ENCODE data around the gene GSC2.
"Not testable (repeated sequence)": the region's sequence is repeated elsewhere in the genome, so short reads cannot be mapped to it uniquely, and the experiment has no call there.

Gene GSC2

GRCh38 chr22:19178065-19178656 lies 28.1 kb upstream of the GSC2 start:
- DNase-seq (ENCODE audit: low read depth), result peak; percentile 37

DNA sequence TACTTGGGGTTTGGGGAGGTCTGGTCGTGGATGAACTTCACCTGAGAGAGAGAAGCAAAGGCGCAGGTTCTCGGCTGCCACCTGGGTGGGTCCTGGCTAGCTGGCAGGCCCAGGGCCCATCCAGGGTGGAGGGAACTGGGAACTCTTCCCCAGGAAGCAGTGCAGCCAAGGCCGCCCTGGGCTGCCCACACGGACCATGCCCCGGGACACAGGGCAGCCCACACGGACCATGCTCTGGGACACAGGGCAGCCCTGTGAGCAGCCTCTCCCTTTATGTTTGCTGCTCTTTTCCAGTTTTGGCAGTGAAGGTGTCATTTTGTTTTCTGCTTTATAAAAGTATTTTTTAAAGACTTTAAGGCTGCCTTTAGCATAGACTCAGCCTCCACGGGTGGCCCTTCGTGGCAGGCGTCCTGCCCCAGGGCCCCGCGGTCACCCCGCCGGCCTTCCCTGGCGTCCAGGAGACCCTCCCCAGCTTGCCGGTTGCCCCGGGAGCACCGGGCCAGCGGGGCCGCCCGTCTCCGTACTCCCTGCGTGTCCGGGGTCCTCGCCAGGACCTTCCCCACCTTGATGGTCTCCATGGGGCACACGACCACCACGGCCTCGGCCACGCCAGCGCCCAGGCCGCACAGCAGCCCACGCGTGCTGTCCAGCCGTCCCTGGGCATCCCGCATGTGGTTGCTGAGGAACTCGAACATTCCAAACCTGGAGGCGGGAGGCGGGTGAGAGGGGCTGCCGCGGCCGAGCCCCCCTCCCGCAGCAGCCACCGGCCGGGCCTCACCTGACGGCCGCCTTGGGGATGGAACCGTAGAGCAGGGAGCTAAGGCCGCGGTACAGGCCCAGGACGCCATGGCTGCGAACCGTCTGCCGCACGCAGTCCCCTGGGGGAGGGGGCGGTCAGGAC lies 27.3 kb upstream of the GSC2 start:
- DNase-seq (ENCODE audit: low read depth), result no peak

DNA sequence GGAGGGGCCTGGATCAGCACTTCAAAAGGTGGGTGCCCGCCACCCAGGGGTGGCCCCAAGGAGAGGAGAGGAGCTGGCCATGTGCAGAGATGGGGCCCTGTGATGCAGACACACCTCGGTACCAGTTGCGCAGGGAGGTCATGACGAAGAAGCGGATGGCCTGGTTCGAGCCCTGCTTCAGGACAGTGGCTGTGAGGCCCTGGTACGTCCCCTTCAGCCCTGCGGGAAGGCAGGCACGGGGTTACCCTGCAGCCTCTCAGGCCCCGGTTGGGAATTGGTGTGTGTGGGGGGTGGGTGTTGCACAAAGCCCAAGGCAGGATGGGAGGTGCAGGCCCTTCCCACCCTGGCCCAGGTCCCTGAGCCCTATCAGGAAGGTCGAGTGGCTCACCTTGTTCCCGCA lies 26.6 kb upstream of the GSC2 start:
- no peak for DNase-seq (ENCODE audit: low read depth)

- DNase-seq (ENCODE audit: low read depth), result no peak
Measured at GRCh38 chr22:19176175-19176643, 26.1 kb upstream of the GSC2 start.

- no peak for DNase-seq (ENCODE audit: low read depth)
Measured at GRCh38 chr22:19175602-19176174, 25.6 kb upstream of the GSC2 start.

DNA sequence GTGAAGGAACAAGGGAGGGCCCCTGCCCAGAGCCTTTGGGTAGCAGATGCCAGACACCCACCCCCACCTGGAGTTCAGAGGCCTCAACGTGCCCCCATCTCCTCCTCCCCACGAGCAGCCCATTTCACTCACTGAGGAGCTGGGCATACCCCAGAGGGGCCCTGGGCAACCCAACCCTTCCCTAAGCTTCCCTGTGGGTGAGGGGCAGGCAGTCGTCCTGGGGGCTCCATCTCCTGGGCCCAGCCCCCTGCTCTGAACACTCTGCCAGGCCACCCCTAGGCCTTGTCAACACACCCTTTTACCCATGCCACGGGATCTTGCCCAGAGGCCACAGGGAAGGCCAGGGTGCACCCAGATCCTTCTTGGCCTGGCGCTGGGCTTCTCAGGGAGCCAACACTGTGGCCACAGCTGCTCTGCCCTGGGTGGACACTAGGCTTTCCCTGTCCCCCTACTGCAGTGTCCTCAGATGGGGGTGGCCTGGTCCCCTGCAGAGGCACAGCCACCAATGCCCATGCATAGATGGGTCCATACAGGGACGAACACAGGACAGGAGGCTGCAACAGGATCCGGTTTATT lies 25.0 kb upstream of the GSC2 start:
- no peak for DNase-seq (ENCODE audit: low read depth)

GRCh38 chr22:19174106-19175025 lies 24.3 kb upstream of the GSC2 start:
- no peak for DNase-seq (ENCODE audit: low read depth)

DNA sequence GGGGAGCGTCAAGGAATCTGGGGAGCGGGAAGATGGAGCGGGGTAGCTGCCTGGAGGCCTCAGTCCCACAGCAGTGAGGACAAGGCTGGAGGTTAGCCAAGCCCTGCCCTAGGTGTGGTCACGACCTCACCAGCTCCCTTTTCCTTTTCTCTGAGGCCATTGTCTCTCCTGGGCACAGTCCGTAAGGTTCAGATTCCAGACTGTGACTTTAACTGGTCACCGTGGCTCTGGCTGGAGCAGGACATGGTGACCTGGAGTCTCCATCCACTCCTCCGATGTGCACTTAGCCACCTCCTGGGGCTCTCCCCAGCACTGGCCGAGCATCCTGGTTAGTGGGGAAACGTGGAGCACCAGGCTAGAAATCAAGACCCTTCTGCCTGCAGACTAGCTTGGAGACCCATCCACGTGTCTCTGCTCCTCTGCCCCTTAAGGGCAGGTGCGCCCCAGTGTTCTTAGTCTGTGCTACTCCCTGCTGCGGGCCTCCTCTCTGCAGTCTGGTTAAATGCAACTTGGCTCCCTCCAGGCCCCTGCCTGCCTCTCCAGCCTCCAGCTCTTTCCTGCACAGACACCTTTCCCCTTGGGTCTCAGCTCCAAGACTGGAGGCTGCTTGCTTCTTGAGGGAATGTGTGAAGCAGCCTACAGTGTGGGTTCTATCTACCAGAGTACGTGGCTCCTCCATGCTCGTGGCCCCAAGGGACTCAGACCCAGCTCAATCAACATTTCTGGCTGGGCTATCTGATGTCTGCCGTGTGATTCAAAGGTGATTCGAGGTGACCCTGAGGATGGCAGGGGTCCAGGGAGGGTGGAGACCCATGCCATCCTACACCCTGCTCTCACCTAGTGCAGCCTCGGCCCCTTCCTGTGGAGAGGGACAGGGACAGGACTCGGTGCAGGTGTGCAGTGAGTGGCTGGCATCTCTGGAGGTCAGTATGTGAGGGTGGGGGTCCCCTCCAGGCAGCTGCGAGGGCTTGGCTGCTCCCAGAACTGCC lies 23.2 kb upstream of the GSC2 start:
- DNase-seq (ENCODE audit: low read depth), result no peak

GRCh38 chr22:19172213-19173046 lies 22.3 kb upstream of the GSC2 start:
- DNase-seq (ENCODE audit: low read depth), result no peak

DNA sequence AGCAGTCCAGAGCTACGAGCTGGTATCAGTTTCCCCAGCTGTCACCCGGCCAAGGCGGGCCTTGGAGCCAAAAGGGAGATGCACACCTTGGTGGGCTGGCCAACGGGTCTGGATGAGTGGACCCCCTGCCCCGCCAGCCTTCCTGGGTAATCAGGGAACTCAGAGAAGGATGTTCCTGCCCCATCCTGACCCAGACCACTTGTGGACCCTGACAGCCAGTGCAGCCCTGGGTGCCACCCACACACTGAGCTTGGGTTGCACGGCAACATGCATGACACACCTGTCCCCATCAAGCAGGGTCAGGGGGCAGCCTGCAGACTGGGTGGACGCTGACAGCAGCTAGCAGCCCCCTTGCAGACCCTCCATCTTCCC lies 19.8 kb upstream of the GSC2 start:
- DNase-seq (ENCODE audit: low read depth), result no peak

GRCh38 chr22:19169002-19169946 lies 19.2 kb upstream of the GSC2 start:
- no peak for DNase-seq (ENCODE audit: low read depth)

DNA sequence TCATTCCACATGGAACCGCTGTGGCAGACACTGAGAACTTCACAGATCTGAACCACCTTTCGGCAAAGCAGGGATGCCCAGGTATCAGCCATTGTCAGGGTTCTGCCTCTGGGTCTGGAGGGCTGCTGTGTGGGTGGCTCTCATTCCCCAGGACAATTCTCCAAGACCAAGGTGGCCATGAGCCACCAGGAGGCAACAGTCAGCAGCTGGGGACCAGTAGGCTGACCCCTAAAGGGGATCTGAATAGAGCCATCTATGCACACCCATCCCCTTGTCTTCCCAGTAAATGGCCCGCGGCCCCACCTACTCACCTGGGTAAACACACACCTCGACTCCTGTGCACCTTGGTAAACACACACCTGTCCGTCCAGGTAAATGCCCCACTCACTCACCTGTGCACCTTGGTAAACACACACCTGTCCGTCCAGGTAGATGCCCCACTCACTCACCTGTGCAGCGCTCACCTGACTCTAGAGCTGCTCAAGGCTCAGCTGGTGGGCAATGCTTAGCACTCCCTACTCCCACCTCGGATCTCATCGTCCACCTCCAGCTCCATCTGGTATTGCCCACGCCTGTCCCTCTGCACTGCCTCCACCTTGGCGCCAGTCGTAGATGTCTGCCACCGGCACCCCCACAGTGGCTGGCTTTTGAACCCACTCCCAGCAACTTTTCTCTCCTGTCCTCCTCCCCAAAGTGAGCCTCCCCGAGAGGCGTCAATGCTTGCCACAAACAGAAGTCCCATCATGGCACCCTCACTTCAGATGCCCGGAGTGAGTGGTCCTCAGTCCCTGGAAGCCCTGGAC lies 18.2 kb upstream of the GSC2 start:
- no peak for DNase-seq (ENCODE audit: low read depth)

GRCh38 chr22:19167106-19167869 lies 17.2 kb upstream of the GSC2 start:
- no peak for DNase-seq (ENCODE audit: low read depth)

DNA sequence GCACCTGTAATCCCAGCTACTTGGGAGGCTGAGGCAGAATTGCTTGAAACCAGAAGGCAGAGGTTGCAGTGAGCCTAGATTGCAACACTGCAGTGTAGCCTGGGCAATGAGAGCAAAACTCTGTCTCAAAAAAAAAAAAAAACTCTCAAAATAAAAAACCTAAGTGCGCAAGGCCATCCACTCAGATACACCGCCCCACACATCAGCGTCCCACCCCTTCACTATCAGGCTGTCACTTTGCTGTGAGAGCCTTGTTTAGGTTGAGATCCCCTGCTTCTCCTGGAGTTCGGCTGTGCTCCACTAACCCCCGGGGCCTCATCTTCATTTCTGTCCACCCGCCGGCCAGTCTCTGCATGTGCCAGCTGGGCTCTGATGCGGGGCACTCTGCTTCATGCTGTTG lies 16.3 kb upstream of the GSC2 start:
- DNase-seq (ENCODE audit: low read depth), result no peak

DNA sequence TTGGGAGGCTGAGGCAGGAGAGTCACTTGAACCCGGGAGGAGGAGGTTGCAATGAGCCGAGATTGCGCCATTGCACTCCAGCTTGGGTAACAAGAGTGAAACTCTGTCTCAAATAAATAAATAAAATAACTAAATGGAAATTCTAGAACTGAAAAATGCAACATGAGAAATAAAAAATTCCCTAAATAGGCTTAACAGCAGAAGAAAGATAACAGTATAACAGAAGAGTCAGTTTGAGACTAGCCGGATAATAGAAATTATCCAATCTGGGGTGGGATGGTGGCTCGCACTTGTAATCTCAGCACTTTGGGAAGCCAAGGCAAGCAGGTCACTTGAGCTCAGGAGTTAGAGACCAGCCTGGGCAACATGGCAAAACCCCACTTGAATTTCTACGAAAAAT lies 14.3 kb upstream of the GSC2 start:
- no peak for DNase-seq (ENCODE audit: low read depth)

GRCh38 chr22:19158649-19159048 lies 8.6 kb upstream of the GSC2 start:
- not testable (repeated sequence) for DNase-seq (ENCODE audit: low read depth)

DNA sequence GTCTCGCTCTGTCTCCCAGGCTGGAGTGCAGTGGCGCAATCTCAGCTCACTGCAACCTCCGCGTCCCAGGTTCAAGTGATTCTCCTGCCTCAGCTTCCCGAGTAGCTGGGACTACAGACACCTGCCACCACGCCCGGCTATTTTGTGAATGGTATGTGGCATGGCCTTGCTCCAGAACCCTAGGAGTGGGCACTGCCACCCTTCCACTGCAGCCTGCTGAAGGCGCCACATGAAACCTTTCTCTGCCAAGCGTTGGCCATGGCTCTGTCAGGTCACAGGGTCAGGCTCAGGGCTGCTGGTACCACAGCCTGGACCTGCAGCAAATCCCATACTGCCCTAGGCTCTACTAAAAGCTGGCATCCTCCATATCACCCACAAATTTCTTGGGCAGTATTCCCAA lies 6.0 kb upstream of the GSC2 start:
- DNase-seq (ENCODE audit: low read depth), result not testable (repeated sequence)

Data from activated T-cell treated with anti-CD3 and anti-CD28 coated beads for 1 hour (primary cell).